WERI-Rb-1 (cell line): ENCODE data around the gene COL8A1.

Experiments
- DNase-seq: peaks from one replicate; pipeline ENCODE4 v3.0.0-alpha.2; 2020
- H3K27ac ChIP-seq: fragments of 250-450 bp; sonication (Bioruptor Pico); 2 replicates; pipeline ENCODE4 v1.5.1; 2020; ENCODE audit warnings: mild to moderate bottlenecking, moderate library complexity
- H3K27me3 ChIP-seq: fragments of 250-450 bp; sonication (Bioruptor Pico); 2 replicates; pipeline ENCODE4 v1.5.1; 2021; ENCODE audit warnings: mild to moderate bottlenecking, low read depth, moderate library complexity; ENCODE audit not compliant: insufficient read depth, severe bottlenecking
- H3K36me3 ChIP-seq: fragments of 250-450 bp; sonication (Bioruptor Pico); 2 replicates; pipeline ENCODE4 v1.5.1; 2020; ENCODE audit warnings: mild to moderate bottlenecking, moderate library complexity
- H3K4me3 ChIP-seq: 2 replicates; pipeline ENCODE4 v1.5.1; 2011; ENCODE audit warnings: low read depth, mild to moderate bottlenecking, control low read depth, low read length
- H3K9me3 ChIP-seq: fragments of 250-450 bp; sonication (Bioruptor Pico); 2 replicates; pipeline ENCODE4 v1.5.1; 2021; ENCODE audit warnings: mild to moderate bottlenecking, moderate library complexity; ENCODE audit not compliant: severe bottlenecking
- CTCF ChIP-seq: IDR thresholded peaks from 2 replicates; pipeline ENCODE4 v1.5.1; 2011; ENCODE audit warnings: low read depth, mild to moderate bottlenecking, control low read depth, inconsistent platforms, low read length

Gene COL8A1

DNA sequence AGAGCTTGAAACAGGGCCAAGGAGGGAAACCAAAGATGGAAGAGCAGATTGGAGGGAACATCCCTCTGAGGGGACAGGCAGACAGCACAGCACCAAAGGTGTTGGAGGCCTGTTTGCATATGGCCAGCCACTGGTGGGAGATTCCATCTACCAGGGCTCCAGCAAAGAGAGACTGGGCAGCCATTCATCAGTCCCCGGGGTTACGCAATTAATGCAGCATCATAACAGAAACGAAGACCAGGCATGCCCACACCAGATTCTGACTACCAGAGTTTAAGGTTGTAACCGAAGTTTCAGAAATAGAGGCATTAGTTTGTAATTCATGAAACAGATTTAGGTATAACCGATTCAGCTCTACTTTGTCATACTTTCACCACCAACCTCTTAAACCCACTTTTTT, 58.1 kb downstream of the COL8A1 start:
- no peaks in the 10 kb centered on the region for H3K36me3 ChIP-seq
- DNase-seq = no peak
- no peak for TF ChIP-seq CTCF

GRCh38 chr3:99697250-99697649, 58.9 kb downstream of the COL8A1 start:
- H3K9me3 ChIP-seq = peaks cover 2% of the 10 kb centered on the region
- no peak overlapping the region for H3K4me3 ChIP-seq
- DNase-seq = no peak
- no peak overlapping the region for H3K27ac ChIP-seq
- H3K27me3 ChIP-seq = no peaks in the 10 kb centered on the region
- no peaks in the 10 kb centered on the region for H3K36me3 ChIP-seq
- TF ChIP-seq CTCF = no peak

More for the DNA sequence above, 58.1 kb downstream of the COL8A1 start:
- Histone ChIP-seq H3K9me3 (peaks cover 2% of the 10 kb centered on the region), H3K4me3 (no peak overlapping the region), H3K27ac (no peak overlapping the region), H3K27me3 (no peaks in the 10 kb centered on the region)

- no peak for DNase-seq
- Histone ChIP-seq H3K36me3 (no peaks in the 10 kb centered on the region), H3K4me3 (no peak overlapping the region), H3K27ac (no peak overlapping the region), H3K9me3 (peaks cover 2% of the 10 kb centered on the region), H3K27me3 (no peaks in the 10 kb centered on the region)
- TF ChIP-seq CTCF = no peak
These were observed 60.5 kb downstream of the COL8A1 start for GRCh38 chr3:99698932-99699331.

- Histone ChIP-seq H3K4me3 (no peak overlapping the region), H3K27ac (no peak overlapping the region), H3K9me3 (peaks cover 2% of the 10 kb centered on the region), H3K27me3 (no peaks in the 10 kb centered on the region), H3K36me3 (no peaks in the 10 kb centered on the region)
- no peak for DNase-seq
- TF ChIP-seq CTCF = no peak
These were observed 61.4 kb downstream of the COL8A1 start for GRCh38 chr3:99699841-99700240.

DNA sequence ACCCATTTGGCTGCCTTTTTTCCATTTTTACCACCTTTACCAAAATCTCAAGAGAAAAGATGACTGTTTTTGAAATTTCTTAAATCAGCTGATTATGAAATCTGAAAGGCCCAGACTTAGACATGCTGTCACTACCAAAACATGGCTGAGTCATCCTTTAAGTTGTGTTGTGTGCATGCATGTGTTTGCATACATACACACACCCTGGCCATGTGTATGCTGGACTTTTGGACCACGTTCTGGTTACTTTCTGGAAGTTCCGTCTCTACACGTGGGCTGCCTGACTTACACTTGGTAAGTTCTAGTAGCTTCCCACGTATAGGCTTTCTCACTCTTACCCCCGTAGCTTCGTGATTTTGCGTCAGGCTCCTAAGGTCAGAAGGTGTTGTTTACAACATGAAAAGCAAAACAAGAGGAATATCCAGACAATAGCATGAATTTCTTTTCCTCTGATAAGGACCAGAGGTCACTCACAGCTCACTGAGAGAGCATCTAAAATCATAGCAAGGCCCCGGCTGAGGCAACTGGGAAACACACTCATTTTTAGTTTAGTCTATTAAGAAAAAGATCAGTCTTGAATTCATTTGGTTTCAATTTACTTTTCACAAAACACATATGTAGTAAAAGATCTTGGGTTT, 62.4 kb downstream of the COL8A1 start:
- Histone ChIP-seq H3K36me3 (no peaks in the 10 kb centered on the region), H3K4me3 (no peak overlapping the region), H3K27me3 (no peaks in the 10 kb centered on the region), H3K9me3 (peaks cover 2% of the 10 kb centered on the region), H3K27ac (no peak overlapping the region)
- DNase-seq = no peak
- no peak for TF ChIP-seq CTCF
